Gastrocnemius medialis (tissue), 4 donors: Measurements from ENCODE around the gene PIGQ.

Source experiments
- CTCF ChIP-seq, 5 experiments: fragments of 450-650 bp in 3 of 5; fragments of 200-600 bp in 2 of 5; sonication (generic) in 2 of 5; IDR thresholded peaks in 4 of 5; conservative IDR thresholded peaks in 1 of 5; 1 replicate in 4 of 5; 2 replicates in 1 of 5; pipeline ENCODE4 v1.5.1; 2016 to 2019; ENCODE audit warnings: antibody characterized with exemption in 5 of 5, mild to moderate bottlenecking in 3 of 5, moderate library complexity in 3 of 5
- POLR2A ChIP-seq, 2 donors: fragments of 450-650 bp; IDR thresholded peaks; one replicate each; pipeline ENCODE4 v1.6.1; 2017; ENCODE audit warnings: antibody characterized with exemption in 2 of 2, mild to moderate bottlenecking in 2 of 2, moderate library complexity in 2 of 2

GRCh38 chr16:583470-583814, 13.7 kb downstream of the PIGQ start:
- TF ChIP-seq CTCF (IDR thresholded peaks at IDR 0.05 in 4 of 5, conservative IDR thresholded peaks at IDR 0.05 in 1 of 5): no peak
- TF ChIP-seq POLR2A (IDR thresholded peaks at IDR 0.05): no peak
